Bronchial epithelial cell (primary cell): ENCODE data around the gene AUP1. TPM values are rescaled to one million over a fixed set of nuclear protein-coding genes. Genes with fewer than 3 reads are reported as not detected.

Experiments
- DNase-seq: peaks from one replicate; pipeline ENCODE4 v3.0.0-alpha.2; 2010; ENCODE audit warnings: low read depth
- FAIRE-seq: peaks from 2 replicates; lab custom pipeline; 2011; peaks lifted over from hg19 to GRCh38; lab: Jason Lieb, UNC
- H3K27me3 ChIP-seq: 2 replicates; pipeline ENCODE4 v1.5.1; 2011; ENCODE audit warnings: low read length; ENCODE audit not compliant: control insufficient read depth, insufficient read depth
- H3K36me3 ChIP-seq: 2 replicates; pipeline ENCODE4 v1.5.1; 2011; ENCODE audit warnings: low read length; ENCODE audit not compliant: control insufficient read depth, insufficient read depth
- H3K4me3 ChIP-seq: 2 replicates; pipeline ENCODE4 v1.5.1; 2011; ENCODE audit warnings: mild to moderate bottlenecking, low read depth, low read length, control low read depth
- CTCF ChIP-seq: IDR thresholded peaks from 2 replicates; pipeline ENCODE4 v1.5.1; 2011; ENCODE audit warnings: mild to moderate bottlenecking, moderate library complexity, low read length, control low read depth, inconsistent platforms; ENCODE audit not compliant: insufficient read depth, severe bottlenecking
- total RNA-seq: library from RNA; depleted of rRNA; stranded (reverse); fragments of >200 nt; gene quantifications from 2 replicates; pipeline ENCODE4 v1.2.1, GENCODE V29; 2014

The AUP1 gene
- total RNA-seq, 1 donor from 2014 or later: 198 TPM

GRCh38 chr2:74555610-74556103 lies 26.2 kb upstream of the AUP1 start:
- Histone ChIP-seq H3K27me3 (no peaks in the 10 kb centered on the region), H3K36me3 (no peaks in the 10 kb centered on the region), H3K4me3 (no peak overlapping the region)
- DNase-seq (no peak), FAIRE-seq (no peak)
- TF ChIP-seq CTCF: no peak

- FAIRE-seq (no peak), DNase-seq (no peak)
- Histone ChIP-seq H3K4me3 (peak overlapping the region; percentile 37), H3K27me3 (no peaks in the 10 kb centered on the region), H3K36me3 (no peaks in the 10 kb centered on the region)
- TF ChIP-seq CTCF: no peak
Observed at GRCh38 chr2:74554820-74555531, 25.5 kb upstream of the AUP1 start.

GRCh38 chr2:74553892-74554819 lies 24.6 kb upstream of the AUP1 start, which contains the start of the genes DOK1 and LOXL3:
Gene DOK1, plus strand, starts transcription at chr2:74554720. Its CDS starts 35 bp downstream, at chr2:74554755.
Gene LOXL3, minus strand, starts transcription at chr2:74553942. Its CDS starts 1,308 bp downstream, at chr2:74552634.
- FAIRE-seq: no peak
- peak within 1 kb of the TSS; percentile 37 for H3K4me3 ChIP-seq
- no peak for DNase-seq
- H3K27me3 ChIP-seq: no peaks in the 10 kb centered on the region
- H3K36me3 ChIP-seq: no peaks in the 10 kb centered on the region
- TF ChIP-seq CTCF: no peak

DNA sequence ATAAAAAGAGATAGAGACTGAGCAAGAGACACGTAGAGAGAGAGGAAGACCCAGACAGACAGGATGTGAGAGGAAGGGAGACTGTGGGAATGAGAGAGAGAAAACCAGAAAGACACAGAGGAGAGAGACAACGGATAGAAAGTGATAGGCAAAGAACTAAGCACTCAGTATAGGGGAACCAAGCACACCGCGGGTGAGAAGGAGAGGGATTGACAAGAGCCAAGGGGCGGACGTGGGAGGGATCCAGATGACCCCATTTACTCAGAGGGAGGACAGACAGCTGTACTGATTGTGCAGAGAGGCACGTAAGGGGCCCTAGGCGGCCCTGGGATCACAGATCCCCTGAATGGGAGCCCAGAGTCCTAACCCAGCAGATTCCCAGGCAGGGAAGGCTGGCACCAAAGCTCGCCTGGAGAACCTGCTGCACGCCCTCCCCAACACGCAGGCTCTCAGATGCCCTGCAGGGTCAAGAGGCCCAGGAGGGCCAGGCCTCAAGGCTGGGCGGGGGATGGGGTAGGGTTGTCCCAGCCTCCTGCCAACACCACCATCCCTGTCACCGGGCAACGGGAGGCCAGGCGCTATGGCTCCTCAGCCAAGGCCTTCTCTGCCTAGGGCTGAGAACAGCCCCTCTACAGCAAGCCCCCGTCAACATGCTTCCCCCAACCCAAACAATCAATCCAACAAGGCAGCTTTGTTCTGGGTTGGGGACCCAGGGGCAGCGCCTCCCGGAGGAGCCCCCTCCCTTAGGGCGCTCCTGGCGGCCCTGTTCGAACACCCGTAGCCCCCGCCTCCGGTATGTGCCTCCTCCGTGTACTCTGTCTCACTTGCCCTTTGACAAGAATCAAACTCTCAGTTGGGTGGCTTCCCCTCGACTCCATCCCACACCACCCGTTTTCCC lies 23.7 kb upstream of the AUP1 start:
- TF ChIP-seq CTCF: no peak
- Histone ChIP-seq H3K36me3 (no peaks in the 10 kb centered on the region), H3K27me3 (no peaks in the 10 kb centered on the region), H3K4me3 (no peak overlapping the region)
- FAIRE-seq (no peak), DNase-seq (no peak)
